Left lung (tissue), 10 donors: ENCODE measurements around the gene CHI3L1. TPM values are rescaled to one million over a fixed set of nuclear protein-coding genes. Genes with fewer than 3 reads are reported as not detected.
A peak's percentile ranks its signal among the peaks of the same experiment; 100 is the strongest.

ENCODE experiments used
- ATAC-seq: fragments of 200-7000 bp; cut with Tn5 transposase; one replicate; pipeline ENCODE4 v1.9.1; 2020; ENCODE audit warnings: moderate library complexity
- DNase-seq, 4 donors: peaks; one replicate each; pipeline ENCODE4 v3.0.0-alpha.2; 2013 to 2020
- H3K27ac ChIP-seq, 2 donors: fragments of 200-600 bp; sonication (generic) in 1 of 2; one replicate each; pipeline versions ENCODE4 v1.5.0 to v1.8.0; 2020 to 2021
- H3K27me3 ChIP-seq, 2 donors: fragments of 200-600 bp; sonication (generic) in 1 of 2; one replicate each; pipeline versions ENCODE4 v1.5.0 to v1.8.0; 2020 to 2021
- H3K36me3 ChIP-seq, 2 donors: fragments of 200-600 bp; sonication (generic) in 1 of 2; one replicate each; pipeline versions ENCODE4 v1.5.0 to v1.8.0; 2020 to 2021
- H3K4me1 ChIP-seq, 2 donors: fragments of 200-600 bp; one replicate each; pipeline ENCODE4 v1.8.0; 2021
- H3K4me3 ChIP-seq, 2 donors: fragments of 200-600 bp; sonication (generic) in 1 of 2; one replicate each; pipeline versions ENCODE4 v1.5.0 to v1.8.0; 2020 to 2021; ENCODE audit warnings: mild to moderate bottlenecking in 1 of 2
- H3K9me3 ChIP-seq, 2 donors: fragments of 200-600 bp; sonication (generic) in 1 of 2; one replicate each; pipeline versions ENCODE4 v1.5.0 to v1.8.0; 2020 to 2021
- CTCF ChIP-seq, 2 donors: fragments of 200-600 bp; sonication (generic) in 1 of 2; IDR thresholded peaks; one replicate each; pipeline versions ENCODE4 v1.5.0 to v1.8.0; 2021; ENCODE audit warnings: antibody characterized with exemption in 2 of 2
- intact Hi-C, 2 donors: fragments of 100-400 bp; cut with DNase I; formaldehyde crosslinking; loops; one replicate each; pipeline versions ENCODE4 v1.11.2 to v1.14.2; 2022
- polyA plus RNA-seq, 6 donors: library from polyadenylated mRNA; unstranded; fragments of 120-200 nt; gene quantifications; one replicate each; pipeline ENCODE4 v1.2.1, GENCODE V29; 2013; ENCODE audit not compliant: insufficient read length in 6 of 6
- total RNA-seq, 2 donors: library from RNA; stranded (reverse); fragmentation: NEBNext Ultra II Directional; extraction: Animal tissue kit (Norgen Biotek cat#: 25700); gene quantifications; one replicate each; pipeline ENCODE4 v1.2.1, GENCODE V29; 2021
- donor health status: DM: no; HTN: yes; CAD: no.
- donor health status: DM: no; HTN: no; CAD: no.

Gene CHI3L1
- total and polyA plus RNA-seq, 8 donors: 0.44 to 74.9 (median 1.3) TPM

- TF ChIP-seq CTCF (IDR thresholded peaks at IDR 0.05): no peak
- H3K4me3 ChIP-seq: no peak overlapping the region
- H3K27ac ChIP-seq: peak overlapping the region in 1 of 2 donors; percentile 75
- no peak for DNase-seq
- no peaks in the 10 kb centered on the region for H3K36me3 ChIP-seq
- intact Hi-C loops: no loop called here
- peaks cover 12 to 26% of the 10 kb centered on the region in 2 donors for H3K4me1 ChIP-seq
- peak; percentile 10 for ATAC-seq
- H3K27me3 ChIP-seq: no peaks in the 10 kb centered on the region
- no peaks in the 10 kb centered on the region for H3K9me3 ChIP-seq
Measured at GRCh38 chr1:203187304-203187685, 791 bp upstream of the CHI3L1 start.

GRCh38 chr1:203186091-203186445 lies 436 bp downstream of the CHI3L1 start:
- TF ChIP-seq CTCF (IDR thresholded peaks at IDR 0.05): no peak
- Histone ChIP-seq H3K9me3 (no peaks in the 10 kb centered on the region), H3K4me1 (peaks cover 12 to 28% of the 10 kb centered on the region in 2 donors), H3K27me3 (no peaks in the 10 kb centered on the region), H3K36me3 (peaks cover 0 to 2% of the 10 kb centered on the region in 2 donors), H3K4me3 (peak overlapping the region in 1 of 2 donors; percentile 17), H3K27ac (peak overlapping the region; percentile 56 to 75)
- DNase-seq: no peak
- ATAC-seq: peak; percentile 43
- intact Hi-C loops: no loop called here

DNA sequence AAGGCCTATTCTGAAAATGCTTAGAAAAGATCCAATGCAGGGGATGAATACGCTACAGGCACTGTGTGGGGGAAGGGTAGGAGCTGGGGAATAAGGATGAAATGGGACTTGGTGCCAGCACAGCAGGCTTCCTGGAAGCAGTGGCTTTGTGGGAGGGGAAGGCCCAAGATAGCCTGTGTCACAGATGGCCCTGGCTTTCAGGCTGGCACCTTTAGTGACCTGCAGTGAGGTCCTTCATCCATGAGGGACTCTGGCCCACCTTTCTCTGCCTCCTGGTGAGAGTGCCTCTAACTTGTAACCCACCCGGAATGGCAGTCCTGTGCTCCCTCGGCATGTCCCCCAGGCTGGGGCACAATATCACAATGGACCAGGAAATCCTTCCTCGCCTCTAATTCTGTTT lies 919 bp downstream of the CHI3L1 start:
- intact Hi-C loops: no loop called here
- DNase-seq: no peak
- TF ChIP-seq CTCF (IDR thresholded peaks at IDR 0.05): no peak
- H3K36me3 ChIP-seq: peaks cover 0 to 7% of the 10 kb centered on the region in 2 donors
- H3K4me3 ChIP-seq: peak overlapping the region in 1 of 2 donors; percentile 17
- no peak for ATAC-seq
- H3K4me1 ChIP-seq: peaks cover 12 to 28% of the 10 kb centered on the region in 2 donors
- no peaks in the 10 kb centered on the region for H3K27me3 ChIP-seq
- no peaks in the 10 kb centered on the region for H3K9me3 ChIP-seq
- peak overlapping the region in 1 of 2 donors; percentile 75 for H3K27ac ChIP-seq

- Histone ChIP-seq H3K27ac (no peak overlapping the region), H3K4me3 (peak overlapping the region in 1 of 2 donors; percentile 17), H3K36me3 (peaks cover 0 to 12% of the 10 kb centered on the region in 2 donors), H3K4me1 (peaks cover 12 to 28% of the 10 kb centered on the region in 2 donors), H3K27me3 (no peaks in the 10 kb centered on the region), H3K9me3 (no peaks in the 10 kb centered on the region)
- TF ChIP-seq CTCF (IDR thresholded peaks at IDR 0.05): no peak
- DNase-seq: no peak
- no peak for ATAC-seq
- intact Hi-C loops: no loop called here
Measured at GRCh38 chr1:203185061-203185461, 1.4 kb downstream of the CHI3L1 start.

DNA sequence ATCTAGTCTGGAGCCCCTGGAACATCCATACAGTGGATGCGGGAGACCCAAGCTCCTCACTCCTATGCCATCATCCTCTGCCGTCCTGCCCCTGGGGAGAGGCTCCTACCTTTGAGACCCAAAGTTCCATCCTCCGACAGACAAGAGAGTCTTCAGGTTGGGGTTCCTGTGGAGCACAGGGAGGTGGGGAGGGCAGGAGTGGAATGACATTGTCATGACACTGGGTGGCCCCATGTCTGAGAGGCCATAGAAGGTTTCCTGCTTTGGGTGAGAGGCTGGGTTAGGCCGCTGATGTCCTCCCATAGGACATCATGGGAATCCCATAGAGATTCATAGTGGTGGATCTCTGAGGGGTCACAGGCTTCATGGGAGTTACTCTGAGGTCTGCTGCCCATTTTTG lies 2.0 kb downstream of the CHI3L1 start:
- ATAC-seq: no peak
- no peak overlapping the region for H3K4me3 ChIP-seq
- H3K36me3 ChIP-seq: peaks cover 0 to 18% of the 10 kb centered on the region in 2 donors
- H3K27me3 ChIP-seq: no peaks in the 10 kb centered on the region
- no peak for DNase-seq
- H3K27ac ChIP-seq: no peak overlapping the region
- intact Hi-C loops: no loop called here
- peaks cover 12 to 28% of the 10 kb centered on the region in 2 donors for H3K4me1 ChIP-seq
- no peak for TF ChIP-seq CTCF (IDR thresholded peaks at IDR 0.05)
- H3K9me3 ChIP-seq: no peaks in the 10 kb centered on the region
